Stimulated activated CD4-positive, alpha-beta T cell treated with anti-CD3 and anti-CD28 coated beads, Interleukin-4, amount 100 ng/mL, for 48 hours (primary cell): Measurements from ENCODE around the gene PINLYP.

ENCODE experiments used
- DNase-seq, 2 donors: peaks; one replicate each; pipeline ENCODE4 v3.0.0-alpha.2; 2020; ENCODE audit warnings: low read depth in 2 of 2

PINLYP gene

GRCh38 chr19:43548706-43549105, 26.9 kb upstream of the PINLYP start:
- DNase-seq: no peak

GRCh38 chr19:43551399-43552197, 24.0 kb upstream of the PINLYP start:
- DNase-seq: no peak

- no peak for DNase-seq
Measured at GRCh38 chr19:43552198-43552450, 23.5 kb upstream of the PINLYP start.

DNA sequence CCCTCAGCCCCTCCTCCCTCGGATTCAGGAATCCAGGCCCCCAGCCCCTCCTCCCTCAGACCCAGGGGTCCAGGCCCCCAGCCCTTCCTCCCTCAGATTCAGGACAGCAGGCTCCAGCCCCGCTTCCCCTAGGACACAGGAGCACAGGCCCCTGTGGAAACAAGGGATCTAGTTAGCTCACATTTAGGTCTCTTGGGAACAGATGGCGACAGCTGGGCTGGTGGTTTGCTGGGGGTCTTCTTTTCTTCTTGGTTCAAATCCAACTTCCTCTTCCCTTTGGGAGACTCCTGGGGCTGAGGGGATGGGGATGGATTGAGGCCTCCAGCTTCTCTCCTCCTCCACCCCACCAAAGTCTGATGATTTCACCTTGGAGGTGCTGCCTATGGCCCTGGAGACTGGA, 23.0 kb upstream of the PINLYP start:
- DNase-seq: no peak

- no peak for DNase-seq
Measured at GRCh38 chr19:43553656-43554055, 21.9 kb upstream of the PINLYP start.

DNA sequence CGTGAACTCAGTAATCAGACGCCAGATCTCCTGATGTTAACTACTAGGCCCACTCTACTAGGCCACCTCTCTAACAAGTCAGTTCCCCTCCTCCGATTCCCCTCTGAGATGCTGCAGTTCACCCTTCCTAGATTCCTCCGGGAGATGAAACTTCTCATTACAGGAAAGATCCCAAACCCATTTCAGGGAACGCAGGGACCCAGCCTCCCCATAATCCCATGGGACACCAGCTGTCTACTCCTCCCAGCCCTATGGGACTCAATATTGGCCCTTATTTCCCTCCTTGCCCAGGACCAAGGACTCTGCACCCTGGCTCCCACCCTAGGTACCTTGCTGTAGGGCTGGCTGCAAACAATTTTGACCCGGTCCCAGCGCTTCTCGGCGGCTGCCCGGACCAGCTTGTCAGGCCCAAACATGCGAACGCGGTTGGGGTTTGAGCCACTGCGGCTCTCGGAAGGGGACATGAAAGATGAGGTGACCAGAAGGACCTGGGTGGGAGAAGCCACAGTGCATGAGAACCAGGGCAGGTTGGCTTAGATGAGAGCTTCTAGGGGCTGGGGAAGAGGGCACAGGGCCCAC, 21.2 kb upstream of the PINLYP start:
- no peak for DNase-seq

DNA sequence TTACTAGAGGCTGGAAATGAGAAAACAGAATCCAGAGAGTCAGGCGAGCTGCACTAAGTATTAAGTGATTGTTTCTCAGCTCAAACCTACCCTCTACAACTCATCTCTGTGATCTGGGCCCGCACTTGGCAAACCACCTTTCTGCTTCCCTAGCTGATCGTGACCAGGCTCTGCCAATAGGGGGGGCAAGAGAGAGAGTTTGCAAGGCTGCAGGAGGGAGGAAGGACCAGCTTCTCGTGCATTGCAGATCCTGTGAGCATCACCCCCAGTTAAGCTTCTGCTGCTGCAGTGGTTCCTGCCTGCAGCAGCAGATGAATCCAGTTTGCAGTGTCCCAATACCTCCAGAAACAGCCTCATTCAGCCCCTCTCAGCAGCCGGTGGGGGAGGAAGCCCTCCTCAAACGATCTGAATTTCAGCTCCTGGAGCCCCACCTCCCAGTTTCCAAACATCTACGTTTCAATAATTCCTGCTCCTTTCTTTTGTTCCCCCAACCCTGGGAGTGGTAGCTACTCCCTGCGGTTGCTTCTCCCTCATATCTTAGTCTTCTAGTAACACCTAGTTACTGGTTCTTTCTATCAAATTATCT, 20.3 kb upstream of the PINLYP start:
- peak; percentile 72 to 77 for DNase-seq

GRCh38 chr19:43560687-43561086, 14.9 kb upstream of the PINLYP start:
- DNase-seq: no peak

DNA sequence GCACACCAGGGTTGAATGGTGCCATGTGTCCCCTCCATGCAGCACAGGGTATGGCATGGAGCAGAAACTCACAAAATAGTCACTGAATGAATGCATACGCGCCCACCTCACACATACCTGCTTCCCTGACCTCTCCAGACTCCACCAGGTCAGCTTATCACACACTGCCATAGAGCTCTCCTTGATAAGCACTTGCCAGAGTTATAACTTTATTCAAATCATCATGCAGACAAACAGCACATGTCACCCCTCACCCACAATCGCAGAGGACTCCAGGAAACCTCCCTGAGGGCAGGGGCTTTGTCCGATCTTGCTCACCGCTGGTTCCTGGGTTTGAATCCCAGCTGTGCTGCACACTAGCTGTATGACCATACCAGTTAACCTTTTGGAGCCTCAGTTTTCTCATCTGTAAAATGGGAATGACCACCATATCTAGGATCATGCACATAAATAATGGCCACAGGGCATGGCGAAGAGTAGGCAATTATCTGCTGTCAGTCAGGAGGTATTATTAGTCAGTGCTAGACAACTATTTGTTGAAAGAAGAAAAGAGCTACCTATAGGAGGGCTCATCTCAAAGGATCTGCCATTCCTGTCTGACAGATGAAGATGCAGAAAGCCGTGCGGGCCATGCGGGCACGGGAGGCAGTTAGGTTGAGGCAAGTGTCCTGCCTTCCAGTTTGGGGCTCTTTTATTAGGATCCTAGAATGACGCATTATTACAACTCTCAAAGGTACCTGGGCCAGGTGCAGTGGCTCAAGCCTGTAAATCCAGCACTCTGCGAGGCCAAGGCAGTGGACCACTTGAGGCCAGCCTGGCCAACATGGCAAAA, 14.2 kb upstream of the PINLYP start:
- no peak for DNase-seq

DNA sequence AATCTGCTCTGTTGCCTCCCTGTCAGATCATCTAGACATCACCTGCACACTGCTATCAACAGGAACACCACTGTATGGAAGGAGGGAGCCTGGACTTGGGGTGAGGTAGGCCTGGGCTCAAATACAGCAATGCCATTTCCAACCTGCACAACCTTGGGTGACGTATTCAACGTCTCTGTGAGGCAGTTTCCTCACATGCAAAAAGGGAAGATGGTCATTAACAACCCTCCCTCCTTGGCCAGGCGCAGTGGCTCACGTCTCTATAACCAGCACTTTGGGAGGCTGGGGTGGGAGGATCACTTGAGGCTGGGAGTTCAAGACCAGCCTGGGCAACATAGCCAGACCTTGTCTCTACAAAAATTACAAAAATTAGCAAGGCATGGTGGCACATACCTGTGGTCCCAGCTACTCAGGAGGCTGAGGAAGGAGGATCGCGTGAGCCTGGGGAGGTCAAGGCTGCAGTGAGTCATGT, 13.3 kb upstream of the PINLYP start:
- no peak for DNase-seq

- peak; percentile 34 to 53 for DNase-seq
Measured at GRCh38 chr19:43562698-43563241, 12.8 kb upstream of the PINLYP start.

- DNase-seq: no peak
Measured at GRCh38 chr19:43563816-43564457, 11.7 kb upstream of the PINLYP start.

DNA sequence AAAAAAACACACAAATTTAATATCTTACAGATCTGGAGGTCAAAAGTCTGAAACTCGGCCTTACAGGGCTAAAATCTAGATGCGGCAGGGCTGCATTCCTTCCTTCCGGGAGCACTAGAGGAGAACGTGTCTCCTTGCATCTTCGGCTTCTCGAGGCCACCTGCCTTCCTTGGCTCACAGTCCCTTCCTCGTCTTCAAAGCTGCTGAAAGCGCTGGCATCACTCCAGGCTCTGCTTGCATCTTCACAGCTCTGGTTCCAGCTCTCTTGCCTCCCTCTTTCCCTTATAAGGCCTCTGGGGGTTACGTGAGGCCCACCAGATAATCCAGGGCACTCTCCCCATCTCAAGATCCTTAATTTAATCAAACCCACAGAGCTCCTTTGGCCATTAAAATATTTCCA, 10.8 kb upstream of the PINLYP start:
- no peak for DNase-seq

GRCh38 chr19:43569657-43570056, 5.9 kb upstream of the PINLYP start:
- DNase-seq: no peak

- DNase-seq: no peak
Measured at GRCh38 chr19:43570174-43570791, 5.3 kb upstream of the PINLYP start.

DNA sequence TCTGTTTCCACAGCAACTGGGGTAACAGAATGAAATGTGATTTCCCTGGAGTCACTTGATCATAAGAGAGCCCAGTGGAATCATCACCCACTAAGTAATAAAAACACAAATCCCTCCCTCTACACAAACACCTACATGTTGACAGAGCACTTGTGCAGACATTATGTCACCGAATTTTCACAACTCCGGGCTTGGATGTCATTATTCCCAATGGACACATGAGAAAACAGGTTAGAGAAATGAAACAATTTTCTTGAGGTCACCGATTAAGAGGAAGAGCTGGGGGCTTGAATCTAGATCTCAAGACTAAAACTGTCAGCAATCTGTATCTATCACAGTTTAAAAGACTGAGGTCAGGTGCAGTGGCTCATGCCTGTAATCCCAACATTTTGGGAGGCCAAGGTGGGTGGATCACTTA, 3.4 kb upstream of the PINLYP start:
- no peak for DNase-seq

DNA sequence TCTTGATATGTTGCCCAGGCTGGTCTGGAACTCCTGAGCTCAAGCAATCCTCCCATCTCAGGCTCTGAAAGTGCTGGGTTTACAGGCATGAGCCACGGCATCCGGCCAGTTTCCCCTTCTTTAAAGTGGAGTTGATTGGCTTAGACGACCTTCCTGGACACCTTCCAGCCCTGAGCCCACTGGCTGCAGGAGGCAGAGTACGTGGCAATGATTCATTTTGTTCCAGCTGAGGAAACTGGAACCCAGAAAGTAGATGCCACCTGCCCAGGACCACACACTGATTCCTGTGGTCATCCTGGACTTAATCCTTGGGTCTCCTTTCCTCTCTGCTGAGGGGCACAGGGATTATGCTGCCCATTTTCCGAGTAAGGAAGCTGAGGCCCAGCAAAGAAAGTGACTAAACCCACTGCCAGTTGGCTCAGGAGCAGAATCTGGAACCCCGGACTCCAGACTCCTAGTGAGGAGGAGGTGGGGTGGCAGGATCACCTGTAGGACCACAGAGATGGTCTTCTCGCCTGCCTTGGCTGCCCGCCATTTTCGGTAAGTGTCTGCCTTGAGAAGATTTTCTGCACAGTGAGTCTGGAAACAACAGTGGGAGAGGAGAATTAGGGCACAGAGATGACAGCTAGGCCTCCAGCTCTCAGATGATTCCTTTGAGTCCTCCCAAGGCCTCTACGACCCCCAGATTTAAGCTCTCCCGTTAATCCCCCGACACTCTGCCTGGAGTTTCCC, 1.0 kb upstream of the PINLYP start:
- no peak for DNase-seq

DNA sequence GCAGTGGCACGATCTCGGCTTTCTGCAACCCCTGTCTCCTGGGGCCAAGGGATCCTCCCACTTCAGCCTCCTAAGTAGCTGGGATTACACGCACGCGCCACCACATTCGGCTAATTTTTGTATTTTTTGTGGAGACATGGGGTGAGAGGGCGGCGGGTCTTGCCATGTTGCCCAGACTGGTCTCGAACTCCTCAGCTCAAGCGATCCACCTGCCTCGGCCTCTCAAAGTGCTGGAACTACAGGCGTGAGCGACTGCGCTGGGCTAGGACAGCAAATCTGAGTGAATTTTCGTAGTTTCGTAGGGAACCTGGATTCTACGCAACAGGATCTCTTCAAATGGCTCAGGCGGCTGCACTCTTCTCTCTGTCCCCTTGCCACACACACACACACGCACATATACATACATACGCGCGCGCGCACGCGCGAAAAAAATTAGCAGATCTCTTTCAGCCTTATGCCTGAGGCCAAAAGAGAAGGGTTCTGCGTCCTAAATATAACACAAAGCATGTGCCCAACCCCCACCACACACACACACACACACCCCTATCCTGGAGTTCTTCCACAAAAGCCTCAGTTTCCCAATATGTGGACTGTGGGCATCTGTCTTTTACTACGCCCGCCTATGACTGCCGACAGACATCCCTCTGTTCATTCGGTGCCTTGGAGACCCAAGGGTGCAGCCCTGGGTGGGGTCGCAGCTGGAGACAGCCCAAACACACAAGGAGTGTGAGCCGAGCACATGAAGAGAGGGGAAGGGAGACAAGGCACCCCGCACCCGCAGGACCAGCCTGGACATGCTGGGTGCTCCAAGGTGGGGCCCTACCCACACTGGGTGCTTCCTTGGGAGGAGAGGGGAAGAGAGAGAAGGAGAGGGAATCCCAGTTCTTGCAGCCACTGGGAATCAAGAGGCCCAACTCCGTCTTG, 616 bp downstream of the PINLYP start:
- no peak for DNase-seq

GRCh38 chr19:43578787-43579186, 3.2 kb downstream of the PINLYP start:
- DNase-seq: no peak
